HepG2 (cell line): ENCODE data around the gene MAP1LC3B. TPM values are rescaled to one million over a fixed set of nuclear protein-coding genes. Genes with fewer than 3 reads are reported as not detected.
A peak's percentile ranks its signal among the peaks of the same experiment; 100 is the strongest.

ENCODE experiments used
- RFXANK ChIP-seq: IDR thresholded peaks from 2 replicates; pipeline ENCODE4 v1.6.1; 2016
- SP1 ChIP-seq, 2 experiments: fragments of 450-650 bp in 1 of 2; sonication (generic) in 1 of 2; formaldehyde crosslinking in 1 of 2; IDR thresholded peaks; 2 replicates each; pipeline versions ENCODE4 v1.4.0 to v1.6.1; 2016 to 2020; ENCODE audit warnings: missing genetic modification reagents in 1 of 2
- TOPORS ChIP-seq: sonication (generic); formaldehyde crosslinking; IDR thresholded peaks from 2 replicates; pipeline ENCODE4 v1.8.0; 2023; ENCODE audit warnings: mild to moderate bottlenecking, missing genetic modification reagents
- ZNF720 ChIP-seq: sonication (generic); formaldehyde crosslinking; IDR thresholded peaks from 2 replicates; pipeline ENCODE4 v1.4.0; 2020; ENCODE audit warnings: missing genetic modification reagents
- polyA plus RNA-seq, 8 experiments: library from polyadenylated mRNA; depleted of rRNA in 3 of 8; stranded (reverse) in 7 of 8; unstranded in 1 of 8; fragments of >200 nt; fragmentation: Illumina TruSeq in 4 of 8; extraction: Trizol in 4 of 8; gene quantifications; 2 replicates each; pipeline versions ENCODE4 v1.2.1 to v1.2.3, GENCODE V29; 2011 to 2016; ENCODE audit warnings: low read depth in 4 of 8, missing spikeins in 1 of 8, mixed read lengths in 1 of 8; ENCODE audit not compliant: insufficient read depth in 1 of 8
- total RNA-seq, 5 experiments: library from RNA; depleted of rRNA; stranded (reverse); fragments of >200 nt; fragmentation: Illumina TruSeq; extraction: Trizol; gene quantifications; 2 replicates each; pipeline ENCODE4 v1.2.3, GENCODE V29; 2016; ENCODE audit warnings: low read depth in 1 of 5
- TF ChIP-seq, protein P1 (sequence below): sonication (generic); formaldehyde crosslinking; IDR thresholded peaks from 2 replicates; pipeline ENCODE4 v1.5.1; 2020; ENCODE audit warnings: mild to moderate bottlenecking, missing genetic modification reagents, moderate library complexity
- TF ChIP-seq, protein P2 (sequence below): sonication (generic); formaldehyde crosslinking; IDR thresholded peaks from 2 replicates; pipeline ENCODE4 v1.5.0; 2020; ENCODE audit warnings: mild to moderate bottlenecking, missing genetic modification reagents, borderline replicate concordance
- TF ChIP-seq, protein P3 (sequence below): sonication (generic); formaldehyde crosslinking; IDR thresholded peaks from 2 replicates; pipeline ENCODE4 v1.4.0; 2020; ENCODE audit warnings: mild to moderate bottlenecking, missing genetic modification reagents, borderline replicate concordance
- TF ChIP-seq, protein P4 (sequence below): sonication (generic); formaldehyde crosslinking; IDR thresholded peaks from 2 replicates; pipeline ENCODE4 v1.4.0; 2020; ENCODE audit warnings: mild to moderate bottlenecking, missing genetic modification reagents
- TF ChIP-seq, protein P5 (sequence below): sonication (generic); formaldehyde crosslinking; IDR thresholded peaks from 2 replicates; pipeline ENCODE4 v1.8.0; 2022; ENCODE audit warnings: missing genetic modification reagents, mild to moderate bottlenecking, moderate library complexity, borderline replicate concordance

The MAP1LC3B gene
- total and polyA plus RNA-seq, 2 of the 13 experiments (the other 11 are each of a cell fraction or from before 2014, with no cell fraction given), result 15.7 to 37.4 TPM

DNA sequence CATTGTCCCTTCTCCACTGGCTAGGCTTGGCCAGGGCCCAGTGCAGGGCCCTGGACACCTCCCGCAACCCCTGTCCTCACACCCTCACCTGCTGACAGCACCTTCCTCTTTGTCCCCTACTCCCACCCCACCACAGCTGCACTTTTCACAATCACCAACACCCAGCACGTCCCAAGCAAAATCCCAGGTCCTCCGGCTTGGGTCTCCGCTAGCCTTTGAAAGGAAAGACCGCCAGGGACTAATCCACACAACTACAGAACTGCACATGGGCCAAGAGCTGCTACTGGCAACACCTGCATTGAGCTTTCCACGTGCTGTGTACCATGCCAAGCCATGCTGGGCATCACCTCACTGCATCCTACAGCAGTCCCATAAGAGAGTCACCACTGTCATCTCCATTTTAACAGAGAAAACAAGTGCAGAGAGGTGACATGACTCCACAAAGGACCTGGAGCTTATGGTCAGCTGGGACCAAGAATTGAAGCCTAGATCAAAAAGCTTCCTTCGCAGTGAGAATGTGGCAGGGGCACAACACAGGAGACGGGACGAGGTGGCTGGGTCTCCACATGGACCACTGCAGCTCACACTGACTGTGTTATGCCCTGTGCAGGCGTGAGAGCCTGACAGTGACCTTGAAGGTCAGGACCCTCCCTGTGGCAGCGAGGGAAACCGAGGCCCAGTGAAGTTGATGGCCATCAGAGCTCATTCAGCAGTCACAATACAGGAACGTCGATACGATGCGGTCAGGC, 31.1 kb upstream of the MAP1LC3B start (continued):
- TF ChIP-seq, protein P1, sequence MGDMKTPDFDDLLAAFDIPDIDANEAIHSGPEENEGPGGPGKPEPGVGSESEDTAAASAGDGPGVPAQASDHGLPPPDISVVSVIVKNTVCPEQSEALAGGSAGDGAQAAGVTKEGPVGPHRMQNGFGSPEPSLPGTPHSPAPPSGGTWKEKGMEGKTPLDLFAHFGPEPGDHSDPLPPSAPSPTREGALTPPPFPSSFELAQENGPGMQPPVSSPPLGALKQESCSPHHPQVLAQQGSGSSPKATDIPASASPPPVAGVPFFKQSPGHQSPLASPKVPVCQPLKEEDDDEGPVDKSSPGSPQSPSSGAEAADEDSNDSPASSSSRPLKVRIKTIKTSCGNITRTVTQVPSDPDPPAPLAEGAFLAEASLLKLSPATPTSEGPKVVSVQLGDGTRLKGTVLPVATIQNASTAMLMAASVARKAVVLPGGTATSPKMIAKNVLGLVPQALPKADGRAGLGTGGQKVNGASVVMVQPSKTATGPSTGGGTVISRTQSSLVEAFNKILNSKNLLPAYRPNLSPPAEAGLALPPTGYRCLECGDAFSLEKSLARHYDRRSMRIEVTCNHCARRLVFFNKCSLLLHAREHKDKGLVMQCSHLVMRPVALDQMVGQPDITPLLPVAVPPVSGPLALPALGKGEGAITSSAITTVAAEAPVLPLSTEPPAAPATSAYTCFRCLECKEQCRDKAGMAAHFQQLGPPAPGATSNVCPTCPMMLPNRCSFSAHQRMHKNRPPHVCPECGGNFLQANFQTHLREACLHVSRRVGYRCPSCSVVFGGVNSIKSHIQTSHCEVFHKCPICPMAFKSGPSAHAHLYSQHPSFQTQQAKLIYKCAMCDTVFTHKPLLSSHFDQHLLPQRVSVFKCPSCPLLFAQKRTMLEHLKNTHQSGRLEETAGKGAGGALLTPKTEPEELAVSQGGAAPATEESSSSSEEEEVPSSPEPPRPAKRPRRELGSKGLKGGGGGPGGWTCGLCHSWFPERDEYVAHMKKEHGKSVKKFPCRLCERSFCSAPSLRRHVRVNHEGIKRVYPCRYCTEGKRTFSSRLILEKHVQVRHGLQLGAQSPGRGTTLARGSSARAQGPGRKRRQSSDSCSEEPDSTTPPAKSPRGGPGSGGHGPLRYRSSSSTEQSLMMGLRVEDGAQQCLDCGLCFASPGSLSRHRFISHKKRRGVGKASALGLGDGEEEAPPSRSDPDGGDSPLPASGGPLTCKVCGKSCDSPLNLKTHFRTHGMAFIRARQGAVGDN (CRISPR knock-in tag), result peak; percentile 34; the same call in 1 of the 2 replicates
- TF ChIP-seq TOPORS, result no peak
- TF ChIP-seq, protein P2, sequence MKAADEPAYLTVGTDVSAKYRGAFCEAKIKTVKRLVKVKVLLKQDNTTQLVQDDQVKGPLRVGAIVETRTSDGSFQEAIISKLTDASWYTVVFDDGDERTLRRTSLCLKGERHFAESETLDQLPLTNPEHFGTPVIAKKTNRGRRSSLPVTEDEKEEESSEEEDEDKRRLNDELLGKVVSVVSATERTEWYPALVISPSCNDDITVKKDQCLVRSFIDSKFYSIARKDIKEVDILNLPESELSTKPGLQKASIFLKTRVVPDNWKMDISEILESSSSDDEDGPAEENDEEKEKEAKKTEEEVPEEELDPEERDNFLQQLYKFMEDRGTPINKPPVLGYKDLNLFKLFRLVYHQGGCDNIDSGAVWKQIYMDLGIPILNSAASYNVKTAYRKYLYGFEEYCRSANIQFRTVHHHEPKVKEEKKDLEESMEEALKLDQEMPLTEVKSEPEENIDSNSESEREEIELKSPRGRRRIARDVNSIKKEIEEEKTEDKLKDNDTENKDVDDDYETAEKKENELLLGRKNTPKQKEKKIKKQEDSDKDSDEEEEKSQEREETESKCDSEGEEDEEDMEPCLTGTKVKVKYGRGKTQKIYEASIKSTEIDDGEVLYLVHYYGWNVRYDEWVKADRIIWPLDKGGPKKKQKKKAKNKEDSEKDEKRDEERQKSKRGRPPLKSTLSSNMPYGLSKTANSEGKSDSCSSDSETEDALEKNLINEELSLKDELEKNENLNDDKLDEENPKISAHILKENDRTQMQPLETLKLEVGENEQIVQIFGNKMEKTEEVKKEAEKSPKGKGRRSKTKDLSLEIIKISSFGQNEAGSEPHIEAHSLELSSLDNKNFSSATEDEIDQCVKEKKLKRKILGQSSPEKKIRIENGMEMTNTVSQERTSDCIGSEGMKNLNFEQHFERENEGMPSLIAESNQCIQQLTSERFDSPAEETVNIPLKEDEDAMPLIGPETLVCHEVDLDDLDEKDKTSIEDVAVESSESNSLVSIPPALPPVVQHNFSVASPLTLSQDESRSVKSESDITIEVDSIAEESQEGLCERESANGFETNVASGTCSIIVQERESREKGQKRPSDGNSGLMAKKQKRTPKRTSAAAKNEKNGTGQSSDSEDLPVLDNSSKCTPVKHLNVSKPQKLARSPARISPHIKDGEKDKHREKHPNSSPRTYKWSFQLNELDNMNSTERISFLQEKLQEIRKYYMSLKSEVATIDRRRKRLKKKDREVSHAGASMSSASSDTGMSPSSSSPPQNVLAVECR, result no peak
- no peak for TF ChIP-seq ZNF720 (CRISPR knock-in tag)
- no peak for TF ChIP-seq SP1 (IDR thresholded peaks at IDR 0.05)
- TF ChIP-seq SP1 (CRISPR knock-in tag; IDR thresholded peaks at IDR 0.05), result no peak
- TF ChIP-seq, protein P3, sequence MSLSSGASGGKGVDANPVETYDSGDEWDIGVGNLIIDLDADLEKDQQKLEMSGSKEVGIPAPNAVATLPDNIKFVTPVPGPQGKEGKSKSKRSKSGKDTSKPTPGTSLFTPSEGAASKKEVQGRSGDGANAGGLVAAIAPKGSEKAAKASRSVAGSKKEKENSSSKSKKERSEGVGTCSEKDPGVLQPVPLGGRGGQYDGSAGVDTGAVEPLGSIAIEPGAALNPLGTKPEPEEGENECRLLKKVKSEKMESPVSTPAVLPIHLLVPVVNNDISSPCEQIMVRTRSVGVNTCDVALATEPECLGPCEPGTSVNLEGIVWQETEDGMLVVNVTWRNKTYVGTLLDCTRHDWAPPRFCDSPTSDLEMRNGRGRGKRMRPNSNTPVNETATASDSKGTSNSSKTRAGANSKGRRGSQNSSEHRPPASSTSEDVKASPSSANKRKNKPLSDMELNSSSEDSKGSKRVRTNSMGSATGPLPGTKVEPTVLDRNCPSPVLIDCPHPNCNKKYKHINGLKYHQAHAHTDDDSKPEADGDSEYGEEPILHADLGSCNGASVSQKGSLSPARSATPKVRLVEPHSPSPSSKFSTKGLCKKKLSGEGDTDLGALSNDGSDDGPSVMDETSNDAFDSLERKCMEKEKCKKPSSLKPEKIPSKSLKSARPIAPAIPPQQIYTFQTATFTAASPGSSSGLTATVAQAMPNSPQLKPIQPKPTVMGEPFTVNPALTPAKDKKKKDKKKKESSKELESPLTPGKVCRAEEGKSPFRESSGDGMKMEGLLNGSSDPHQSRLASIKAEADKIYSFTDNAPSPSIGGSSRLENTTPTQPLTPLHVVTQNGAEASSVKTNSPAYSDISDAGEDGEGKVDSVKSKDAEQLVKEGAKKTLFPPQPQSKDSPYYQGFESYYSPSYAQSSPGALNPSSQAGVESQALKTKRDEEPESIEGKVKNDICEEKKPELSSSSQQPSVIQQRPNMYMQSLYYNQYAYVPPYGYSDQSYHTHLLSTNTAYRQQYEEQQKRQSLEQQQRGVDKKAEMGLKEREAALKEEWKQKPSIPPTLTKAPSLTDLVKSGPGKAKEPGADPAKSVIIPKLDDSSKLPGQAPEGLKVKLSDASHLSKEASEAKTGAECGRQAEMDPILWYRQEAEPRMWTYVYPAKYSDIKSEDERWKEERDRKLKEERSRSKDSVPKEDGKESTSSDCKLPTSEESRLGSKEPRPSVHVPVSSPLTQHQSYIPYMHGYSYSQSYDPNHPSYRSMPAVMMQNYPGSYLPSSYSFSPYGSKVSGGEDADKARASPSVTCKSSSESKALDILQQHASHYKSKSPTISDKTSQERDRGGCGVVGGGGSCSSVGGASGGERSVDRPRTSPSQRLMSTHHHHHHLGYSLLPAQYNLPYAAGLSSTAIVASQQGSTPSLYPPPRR (CRISPR knock-in tag), result no peak
- TF ChIP-seq, protein P4, sequence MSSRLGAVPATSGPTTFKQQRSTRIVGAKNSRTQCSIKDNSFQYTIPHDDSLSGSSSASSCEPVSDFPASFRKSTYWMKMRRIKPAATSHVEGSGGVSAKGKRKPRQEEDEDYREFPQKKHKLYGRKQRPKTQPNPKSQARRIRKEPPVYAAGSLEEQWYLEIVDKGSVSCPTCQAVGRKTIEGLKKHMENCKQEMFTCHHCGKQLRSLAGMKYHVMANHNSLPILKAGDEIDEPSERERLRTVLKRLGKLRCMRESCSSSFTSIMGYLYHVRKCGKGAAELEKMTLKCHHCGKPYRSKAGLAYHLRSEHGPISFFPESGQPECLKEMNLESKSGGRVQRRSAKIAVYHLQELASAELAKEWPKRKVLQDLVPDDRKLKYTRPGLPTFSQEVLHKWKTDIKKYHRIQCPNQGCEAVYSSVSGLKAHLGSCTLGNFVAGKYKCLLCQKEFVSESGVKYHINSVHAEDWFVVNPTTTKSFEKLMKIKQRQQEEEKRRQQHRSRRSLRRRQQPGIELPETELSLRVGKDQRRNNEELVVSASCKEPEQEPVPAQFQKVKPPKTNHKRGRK, result no peak
- TF ChIP-seq RFXANK, result no peak
- TF ChIP-seq, protein P5, sequence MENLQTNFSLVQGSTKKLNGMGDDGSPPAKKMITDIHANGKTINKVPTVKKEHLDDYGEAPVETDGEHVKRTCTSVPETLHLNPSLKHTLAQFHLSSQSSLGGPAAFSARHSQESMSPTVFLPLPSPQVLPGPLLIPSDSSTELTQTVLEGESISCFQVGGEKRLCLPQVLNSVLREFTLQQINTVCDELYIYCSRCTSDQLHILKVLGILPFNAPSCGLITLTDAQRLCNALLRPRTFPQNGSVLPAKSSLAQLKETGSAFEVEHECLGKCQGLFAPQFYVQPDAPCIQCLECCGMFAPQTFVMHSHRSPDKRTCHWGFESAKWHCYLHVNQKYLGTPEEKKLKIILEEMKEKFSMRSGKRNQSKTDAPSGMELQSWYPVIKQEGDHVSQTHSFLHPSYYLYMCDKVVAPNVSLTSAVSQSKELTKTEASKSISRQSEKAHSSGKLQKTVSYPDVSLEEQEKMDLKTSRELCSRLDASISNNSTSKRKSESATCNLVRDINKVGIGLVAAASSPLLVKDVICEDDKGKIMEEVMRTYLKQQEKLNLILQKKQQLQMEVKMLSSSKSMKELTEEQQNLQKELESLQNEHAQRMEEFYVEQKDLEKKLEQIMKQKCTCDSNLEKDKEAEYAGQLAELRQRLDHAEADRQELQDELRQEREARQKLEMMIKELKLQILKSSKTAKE (CRISPR knock-in tag), result no peak
